ENCODE results near the gene CCDC138.

- no peak for TF ChIP-seq POLR2A (IDR thresholded peaks at IDR 0.05; ENCODE audit: low read depth, low read length)
- TF ChIP-seq TAF1 (IDR thresholded peaks at IDR 0.05; ENCODE audit: low read depth, low read length) = no peak
- no peak for TF ChIP-seq POLR2AphosphoS5 (IDR thresholded peaks at IDR 0.05; ENCODE audit: low read depth, low read length)
These were observed 134.1 kb downstream of the CCDC138 start for GRCh38 chr2:108920686-108921085.

Measured in GM12891 (cell line).